ENCODE data around the gene TSPEAR. TPM values are rescaled to one million over a fixed set of nuclear protein-coding genes. Genes with fewer than 3 reads are reported as not detected.
"Not testable (repeated sequence)": the region's sequence is repeated elsewhere in the genome, so short reads cannot be mapped to it uniquely, and the experiment has no call there.

TSPEAR gene
- total RNA-seq, 1 donor from 2014 or later, result not detected

DNA sequence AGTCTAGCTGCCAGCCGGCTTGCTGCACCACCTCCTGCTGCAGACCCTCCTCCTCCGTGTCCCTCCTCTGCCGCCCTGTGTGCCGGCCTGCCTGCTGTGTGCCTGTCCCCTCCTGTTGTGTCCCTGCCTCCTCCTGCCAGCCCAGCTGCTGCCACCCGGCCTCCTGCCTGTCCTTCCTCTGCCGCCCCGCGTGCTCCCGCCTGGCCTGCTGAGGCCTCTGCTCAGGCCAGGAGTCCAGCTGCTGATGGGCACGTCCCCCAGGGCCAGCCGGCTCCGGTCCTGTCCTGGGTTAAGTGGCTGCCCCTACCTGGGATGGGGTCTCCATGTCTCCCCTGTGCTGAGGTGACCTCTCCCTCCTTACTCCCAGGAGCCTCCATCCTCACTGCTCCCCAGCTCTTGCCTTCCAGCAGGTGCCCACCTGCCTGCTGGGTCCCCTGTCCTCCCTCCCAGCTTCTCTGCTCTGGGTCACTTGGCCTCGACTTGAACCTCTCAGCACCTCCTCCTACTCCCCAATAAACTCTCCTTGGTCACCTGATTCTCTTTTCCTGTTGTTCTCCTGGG lies 98.6 kb downstream of the TSPEAR start:
- peak; percentile 64 for DNase-seq (ENCODE audit: low spot score)

GRCh38 chr21:44612029-44612486 lies 99.3 kb downstream of the TSPEAR start, which contains the start of gene KRTAP10-8:
KRTAP10-8 (plus strand) TSS chr21:44612079; CDS start chr21:44612101, 22 bp downstream.
- peak; percentile 65 for DNase-seq (ENCODE audit: low spot score)

- peak; percentile 33 for DNase-seq (ENCODE audit: low spot score)
Observed at GRCh38 chr21:44611551-44611950, 99.8 kb downstream of the TSPEAR start.

DNA sequence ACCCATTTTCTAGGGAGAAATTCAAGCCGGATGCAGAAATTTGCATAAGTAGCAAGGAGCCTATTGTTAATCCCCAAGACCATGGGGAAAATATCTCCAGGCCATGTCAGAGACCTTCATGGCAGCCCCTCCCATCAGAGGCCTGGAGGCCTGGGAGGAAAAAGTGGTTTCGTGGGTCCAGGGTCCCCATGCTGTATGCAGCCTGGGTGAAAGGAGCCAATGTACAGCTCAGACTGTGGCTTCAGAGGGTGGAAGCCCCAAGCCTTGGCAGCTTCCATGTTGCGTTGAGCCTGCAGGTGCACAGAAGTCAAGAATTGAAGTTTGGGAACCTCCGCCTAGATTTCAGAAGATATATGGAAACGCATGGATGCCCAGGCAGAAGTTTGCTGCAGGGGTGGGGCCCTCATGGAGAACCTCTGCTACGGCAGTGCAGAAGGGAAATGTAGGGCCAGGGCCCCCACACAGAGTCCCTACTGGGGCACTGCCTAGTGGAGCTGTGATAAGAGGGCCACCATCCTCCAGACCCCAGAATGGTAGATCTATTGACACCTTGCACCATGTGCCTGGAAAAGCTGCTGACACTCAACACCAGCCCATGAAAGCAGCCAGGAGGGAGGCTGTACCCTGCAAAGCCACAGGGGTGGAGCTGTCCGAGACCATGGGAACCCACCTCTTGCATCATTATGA lies 101.1 kb downstream of the TSPEAR start:
- DNase-seq (ENCODE audit: low spot score), result peak; percentile 62

DNA sequence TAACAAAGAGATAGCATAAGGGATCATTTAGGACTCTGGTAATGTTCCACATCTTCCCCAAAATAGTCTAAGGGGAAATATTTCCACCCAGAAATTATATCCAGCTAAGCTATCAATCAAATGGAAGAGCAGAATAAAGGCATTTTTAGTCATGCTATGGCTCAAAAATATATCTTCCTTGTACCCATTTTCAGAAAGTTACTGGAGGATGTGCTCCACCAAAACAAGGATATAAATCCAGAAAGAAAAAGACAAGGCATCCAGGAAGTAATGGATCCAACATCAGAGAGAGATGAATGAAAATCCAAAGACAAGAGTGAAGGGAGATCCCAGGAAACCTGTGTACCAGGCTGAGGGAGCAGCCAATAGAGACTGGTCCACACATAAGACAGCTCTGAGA lies 102.2 kb downstream of the TSPEAR start:
- DNase-seq (ENCODE audit: low spot score), result no peak

DNA sequence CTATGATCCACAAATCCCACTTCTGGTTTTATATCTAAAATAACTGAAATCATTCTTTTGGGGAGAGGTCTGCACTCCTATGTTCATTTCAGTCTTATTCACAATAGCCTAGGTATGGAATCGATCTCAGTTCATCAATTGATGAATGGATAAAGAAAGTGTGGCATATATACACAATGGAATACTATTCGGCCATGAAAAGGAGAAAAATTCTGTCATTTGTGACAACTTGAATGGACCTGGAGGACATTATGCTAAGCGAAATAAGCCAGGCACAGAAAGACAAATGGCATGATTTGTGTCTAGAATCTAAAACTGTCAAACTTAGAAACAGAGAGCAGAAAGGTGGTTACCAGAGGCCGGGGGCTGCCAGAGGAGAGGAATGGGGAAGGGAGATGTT lies 104.9 kb downstream of the TSPEAR start:
- no peak for DNase-seq (ENCODE audit: low spot score)

DNA sequence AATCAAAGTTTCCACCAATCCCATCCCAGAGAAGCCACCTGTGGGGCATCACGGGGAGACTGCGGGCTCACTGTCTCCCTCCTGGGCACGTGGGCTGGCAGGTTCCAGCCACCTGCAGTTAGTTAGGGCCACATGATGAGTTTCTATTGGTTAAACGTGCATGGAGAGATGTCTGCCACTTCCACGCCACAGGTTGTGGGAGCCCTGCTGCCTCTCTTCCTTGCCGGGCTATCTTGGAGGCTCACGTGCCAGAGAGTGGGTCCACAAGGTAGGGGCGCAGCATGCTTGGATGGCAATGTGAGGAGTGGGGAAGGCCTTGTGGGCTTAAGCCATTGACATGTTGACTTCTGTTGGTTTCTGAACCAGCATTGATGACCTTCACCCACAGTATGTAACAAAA lies 107.5 kb downstream of the TSPEAR start:
- peak; percentile 62 for DNase-seq (ENCODE audit: low spot score)

DNA sequence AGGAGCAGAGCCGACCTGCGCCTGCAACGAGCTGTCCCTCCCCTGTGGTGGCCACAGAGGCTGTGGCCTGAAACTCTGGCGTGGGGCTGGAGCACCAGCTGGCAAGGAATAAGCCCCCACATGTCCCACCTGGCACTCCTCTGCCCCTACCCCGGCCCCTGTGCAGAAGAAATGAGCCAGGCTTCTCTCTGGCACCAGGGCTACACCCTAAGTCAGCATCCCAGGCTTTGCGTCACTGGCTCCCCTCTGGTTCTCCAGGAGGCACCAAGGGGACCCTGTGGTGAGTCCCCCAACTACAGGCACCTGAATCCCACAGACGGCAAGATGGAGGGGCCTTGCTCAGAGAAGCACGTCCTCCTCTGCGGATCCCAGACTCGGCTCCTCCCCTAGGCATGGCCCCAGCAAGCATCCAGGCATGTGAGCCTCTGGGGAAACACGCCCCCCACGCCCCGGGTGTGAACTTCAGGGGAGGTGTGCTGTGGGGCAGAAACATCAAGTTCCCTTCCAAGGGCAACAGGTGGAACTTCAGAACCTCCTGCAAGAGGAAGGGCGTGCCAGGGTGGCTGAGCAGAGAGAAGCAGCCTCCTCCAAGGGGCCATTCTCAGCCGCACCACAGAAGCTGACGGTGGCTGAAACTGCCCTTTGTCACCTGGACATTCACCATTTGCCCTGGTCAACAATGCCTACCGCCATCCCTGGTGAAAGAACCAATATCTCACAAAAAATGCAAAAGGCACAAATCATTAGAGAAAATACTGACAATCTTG lies 108.1 kb downstream of the TSPEAR start:
- DNase-seq (ENCODE audit: low spot score), result peak; percentile 64

GRCh38 chr21:44602463-44602850 lies 108.9 kb downstream of the TSPEAR start:
- no peak for DNase-seq (ENCODE audit: low spot score)

DNA sequence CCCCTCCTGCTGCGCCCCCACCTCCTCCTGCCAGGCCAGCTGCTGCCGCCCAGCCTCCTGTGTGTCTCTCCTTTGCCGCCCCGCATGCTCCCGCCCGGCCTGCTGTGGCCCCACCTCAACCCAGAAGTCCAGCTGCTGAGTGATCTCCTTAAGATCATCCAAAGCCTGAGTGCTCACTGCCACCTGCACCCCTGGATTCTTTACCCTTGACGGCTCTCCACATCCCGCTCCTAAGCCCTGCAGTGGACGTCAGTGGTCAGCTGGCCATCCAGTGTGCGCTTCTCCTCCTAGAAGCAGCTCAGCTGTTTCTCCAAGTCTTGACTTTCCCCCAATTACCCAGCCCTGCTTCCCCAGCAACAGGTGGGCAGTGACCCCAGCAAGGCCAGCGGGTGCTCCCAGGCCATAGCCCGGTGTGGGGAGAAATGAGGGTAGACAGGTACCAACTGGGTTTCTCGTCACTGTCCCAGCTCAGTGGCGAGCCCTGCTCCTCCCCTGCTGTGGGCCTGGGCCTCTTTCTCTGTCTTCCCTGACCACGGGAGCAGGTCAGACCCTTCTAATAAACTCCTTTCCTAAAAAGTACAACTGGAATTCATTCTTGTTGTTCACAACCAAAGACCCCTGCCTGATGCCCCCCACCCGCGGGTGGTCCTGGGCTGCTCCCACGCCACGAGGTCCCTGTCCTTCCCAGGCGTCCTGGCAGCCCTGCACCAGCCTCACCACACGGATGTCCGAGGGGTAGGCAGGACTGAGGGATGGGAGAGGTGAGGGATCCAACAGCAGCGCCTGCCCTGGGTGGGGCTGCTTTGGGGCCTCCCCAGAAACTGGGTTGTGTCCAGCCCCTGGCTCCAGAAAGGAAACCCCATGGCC lies 109.5 kb downstream of the TSPEAR start:
- DNase-seq (ENCODE audit: low spot score), result no peak

- DNase-seq (ENCODE audit: low spot score), result not testable (repeated sequence)
Observed at GRCh38 chr21:44601091-44601490, 110.3 kb downstream of the TSPEAR start.

DNA sequence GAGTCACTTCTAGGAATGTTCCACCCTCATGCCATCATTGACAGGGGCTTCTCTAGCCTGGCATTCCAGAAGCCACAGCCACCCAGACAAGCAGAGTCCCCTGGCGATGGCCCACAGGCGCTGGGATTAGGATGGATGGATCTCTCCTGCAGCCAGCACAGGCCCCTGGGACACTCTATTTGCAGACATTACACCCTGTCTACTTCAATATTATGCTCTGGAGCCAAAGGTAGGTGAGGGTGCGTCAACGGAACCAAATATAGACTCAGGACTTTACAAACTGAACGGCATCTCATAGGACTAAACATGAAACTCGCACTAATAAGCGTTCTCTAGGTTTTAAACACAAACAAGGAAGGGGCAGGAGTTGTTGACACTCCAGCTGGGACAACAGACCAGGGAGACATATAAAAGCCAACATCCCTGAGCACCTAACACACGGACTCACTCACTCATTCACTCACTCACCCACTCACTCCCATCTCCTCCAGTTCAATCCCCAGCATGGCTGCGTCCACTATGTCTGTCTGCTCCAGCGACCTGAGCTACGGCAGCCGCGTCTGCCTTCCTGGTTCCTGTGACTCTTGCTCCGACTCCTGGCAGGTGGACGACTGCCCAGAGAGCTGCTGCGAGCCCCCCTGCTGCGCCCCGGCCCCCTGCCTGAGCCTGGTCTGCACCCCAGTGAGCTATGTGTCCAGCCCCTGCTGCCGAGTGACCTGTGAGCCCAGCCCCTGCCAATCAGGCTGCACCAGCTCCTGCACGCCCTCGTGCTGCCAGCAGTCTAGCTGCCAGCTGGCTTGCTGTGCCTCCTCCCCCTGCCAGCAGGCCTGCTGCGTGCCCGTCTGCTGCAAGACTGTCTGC lies 111.0 kb downstream of the TSPEAR start, which contains the start of gene KRTAP10-7:
Gene KRTAP10-7 (plus strand): TSS at position 480 of the 861 bp plus-strand sequence. CDS start 25 bp downstream, at position 505.
- not testable (repeated sequence) for DNase-seq (ENCODE audit: low spot score)

GRCh38 chr21:44599264-44600029 lies 111.9 kb downstream of the TSPEAR start:
- DNase-seq (ENCODE audit: low spot score), result no peak

- no peak for DNase-seq (ENCODE audit: low spot score)
Observed at GRCh38 chr21:44598061-44598460, 113.3 kb downstream of the TSPEAR start.

GRCh38 chr21:44596068-44596725 lies 115.2 kb downstream of the TSPEAR start:
- no peak for DNase-seq (ENCODE audit: low spot score)

GRCh38 chr21:44595524-44595923 lies 115.8 kb downstream of the TSPEAR start:
- DNase-seq (ENCODE audit: low spot score), result no peak

DNA sequence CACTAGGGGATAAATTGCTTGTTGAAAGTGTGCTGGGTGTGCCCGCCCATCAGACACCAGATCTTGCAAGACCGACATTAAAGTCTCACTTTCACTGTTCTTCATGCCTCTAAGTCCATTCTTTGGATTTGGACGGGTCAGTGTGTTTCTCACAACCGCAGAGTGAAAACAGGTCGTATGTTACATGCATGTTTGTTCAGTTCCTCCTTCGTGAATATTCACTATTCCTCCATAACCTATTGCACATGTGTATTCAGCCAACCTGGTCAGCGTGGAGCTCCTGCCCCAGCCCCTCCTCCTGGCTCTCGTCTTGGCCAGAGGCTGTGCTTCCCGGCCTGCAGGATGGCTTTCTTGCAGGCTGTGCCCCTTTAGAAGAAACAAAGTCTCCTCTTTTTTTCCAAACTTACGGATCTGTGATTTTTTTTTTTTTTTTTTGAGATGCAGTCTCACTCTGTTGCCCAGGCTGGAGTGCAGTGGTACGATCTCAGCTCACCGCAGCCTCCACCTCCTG lies 116.9 kb downstream of the TSPEAR start:
- DNase-seq (ENCODE audit: low spot score), result no peak

DNA sequence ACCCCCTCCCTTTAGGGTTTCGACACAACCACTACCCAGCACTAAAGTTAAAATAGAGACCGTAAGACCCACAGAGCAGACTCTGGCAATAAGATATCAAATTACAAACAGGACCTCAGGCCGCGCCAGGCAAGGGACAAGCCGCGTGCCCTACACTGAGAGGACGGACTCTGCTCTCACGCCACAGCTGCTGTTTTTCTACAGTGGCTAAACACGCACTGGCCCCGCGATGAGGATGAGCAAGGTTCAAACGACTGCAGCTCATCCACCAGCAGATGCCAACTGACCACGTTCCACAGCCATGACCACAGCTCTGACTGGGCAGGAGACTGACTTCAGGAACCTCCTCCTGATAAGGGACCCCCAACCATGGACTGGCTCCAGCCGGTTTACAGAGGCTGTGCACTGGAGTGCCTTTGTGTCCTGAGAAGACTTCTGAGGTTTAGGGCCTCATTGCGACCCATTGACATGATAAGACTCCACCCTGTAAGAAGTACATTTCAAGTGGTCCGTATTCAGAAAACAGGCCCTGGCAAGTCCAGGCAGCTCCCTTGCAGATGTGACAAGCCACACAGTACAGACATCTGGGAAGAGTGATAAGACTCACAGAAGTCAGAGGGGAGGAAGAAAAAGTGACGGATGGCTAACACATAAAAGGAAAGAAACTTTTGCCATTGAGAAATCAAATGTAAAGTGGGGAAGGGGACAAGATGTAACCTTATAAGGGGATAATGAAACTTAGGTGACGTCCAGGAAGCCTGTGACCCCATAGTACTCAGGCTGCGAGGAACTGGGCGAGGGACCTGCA lies 117.6 kb downstream of the TSPEAR start:
- no peak for DNase-seq (ENCODE audit: low spot score)

All from mesenteric fat pad (tissue), 1 donor.